SU-DHL-6 (cell line): ENCODE data around the gene PTH2.

Experiments used
- H2AFZ ChIP-seq: fragments of 200-600 bp; sonication (generic); 2 replicates; pipeline ENCODE4 v1.6.1; 2014; ENCODE audit warnings: low read depth, mild to moderate bottlenecking, moderate library complexity, mixed read lengths, antibody characterized with exemption, low read length; ENCODE audit not compliant: severe bottlenecking
- H3F3A ChIP-seq: fragments of 200-600 bp; shearing (Covaris generic); 2 replicates; pipeline ENCODE4 v1.6.0; 2016; ENCODE audit warnings: antibody characterized with exemption, mild to moderate bottlenecking; ENCODE audit not compliant: insufficient read depth
- H3K27ac ChIP-seq: fragments of 200-600 bp; sonication (generic); 2 replicates; pipeline ENCODE4 v1.5.1; 2016; ENCODE audit warnings: low read depth, mild to moderate bottlenecking, low read length, moderate library complexity, mixed read lengths
- H3K27me3 ChIP-seq: fragments of 200-600 bp; sonication (generic), shearing (Covaris generic); 2 replicates; pipeline ENCODE4 v1.6.0; 2014; ENCODE audit warnings: mild to moderate bottlenecking, low read length
- H3K36me3 ChIP-seq: fragments of 200-600 bp; sonication (generic); 2 replicates; pipeline ENCODE4 v1.6.1; 2014; ENCODE audit warnings: mild to moderate bottlenecking, low read length, mixed read lengths
- H3K4me2 ChIP-seq: fragments of 300-600, 200-600 bp; shearing (Covaris generic), sonication (generic); 2 replicates; pipeline ENCODE4 v1.6.0; 2014; ENCODE audit warnings: low read length, low read depth, mild to moderate bottlenecking; ENCODE audit not compliant: poor library complexity, severe bottlenecking
- H3K4me3 ChIP-seq: fragments of 200-600 bp; sonication (generic); 2 replicates; pipeline ENCODE4 v1.5.1; 2014; ENCODE audit warnings: antibody characterized with exemption, low read length, mild to moderate bottlenecking, mixed read lengths; ENCODE audit not compliant: insufficient read depth, poor library complexity, severe bottlenecking
- H3K79me2 ChIP-seq: fragments of 200-600 bp; sonication (generic); 2 replicates; pipeline ENCODE4 v1.6.1; 2014; ENCODE audit warnings: mild to moderate bottlenecking, low read length, moderate library complexity; ENCODE audit not compliant: insufficient read depth
- H3K9ac ChIP-seq: fragments of 200-600 bp; sonication (generic); 2 replicates; pipeline ENCODE4 v1.7.0; 2014; ENCODE audit warnings: mild to moderate bottlenecking, low read length
- H3K9me2 ChIP-seq: fragments of 200-600 bp; sonication (generic); replicated peaks from 2 replicates; pipeline ENCODE4 v1.6.1; 2014; ENCODE audit warnings: low read length; ENCODE audit not compliant: insufficient read depth
- H3K9me3 ChIP-seq: fragments of 200-600 bp; sonication (generic); 2 replicates; pipeline ENCODE4 v1.6.1; 2014; ENCODE audit warnings: low read length, mixed read lengths; ENCODE audit not compliant: insufficient read depth
- H4K20me1 ChIP-seq: fragments of 200-600 bp; sonication (generic); 2 replicates; pipeline ENCODE4 v1.6.1; 2014; ENCODE audit warnings: low read depth, mild to moderate bottlenecking, antibody characterized with exemption, low read length, moderate library complexity, mixed read lengths
- EZH2phosphoT487 ChIP-seq: fragments of 200-600 bp; sonication (generic), shearing (Covaris generic); conservative IDR thresholded peaks from 2 replicates; pipeline ENCODE4 v1.6.1; 2018; ENCODE audit warnings: mild to moderate bottlenecking, antibody characterized with exemption, low read length, moderate library complexity, mixed read lengths
- TF ChIP-seq, protein P1 (sequence below): fragments of 200-600 bp; sonication (generic); IDR thresholded peaks from one replicate; pipeline ENCODE4 v1.5.1; 2017; ENCODE audit warnings: antibody characterized with exemption, mild to moderate bottlenecking, low read length, moderate library complexity; ENCODE audit not compliant: insufficient read depth, poor library complexity, severe bottlenecking

PTH2 gene

GRCh38 chr19:49465371-49465770 lies 42.1 kb upstream of the PTH2 start:
- Histone ChIP-seq H3F3A (peaks cover 7% of the 10 kb centered on the region; the same call in 1 of the 2 replicates), H3K79me2 (no peaks in the 10 kb centered on the region), H3K27ac (no peak overlapping the region), H3K9me3 (no peaks in the 10 kb centered on the region), H3K27me3 (no peaks in the 10 kb centered on the region), H3K4me3 (no peak overlapping the region), H3K9me2 (no peaks in the 10 kb centered on the region), H3K9ac (no peak overlapping the region), H3K4me2 (no peak overlapping the region), H4K20me1 (no peaks in the 10 kb centered on the region), H2AFZ (no peak overlapping the region), H3K36me3 (no peaks in the 10 kb centered on the region)
- TF ChIP-seq, protein P1, sequence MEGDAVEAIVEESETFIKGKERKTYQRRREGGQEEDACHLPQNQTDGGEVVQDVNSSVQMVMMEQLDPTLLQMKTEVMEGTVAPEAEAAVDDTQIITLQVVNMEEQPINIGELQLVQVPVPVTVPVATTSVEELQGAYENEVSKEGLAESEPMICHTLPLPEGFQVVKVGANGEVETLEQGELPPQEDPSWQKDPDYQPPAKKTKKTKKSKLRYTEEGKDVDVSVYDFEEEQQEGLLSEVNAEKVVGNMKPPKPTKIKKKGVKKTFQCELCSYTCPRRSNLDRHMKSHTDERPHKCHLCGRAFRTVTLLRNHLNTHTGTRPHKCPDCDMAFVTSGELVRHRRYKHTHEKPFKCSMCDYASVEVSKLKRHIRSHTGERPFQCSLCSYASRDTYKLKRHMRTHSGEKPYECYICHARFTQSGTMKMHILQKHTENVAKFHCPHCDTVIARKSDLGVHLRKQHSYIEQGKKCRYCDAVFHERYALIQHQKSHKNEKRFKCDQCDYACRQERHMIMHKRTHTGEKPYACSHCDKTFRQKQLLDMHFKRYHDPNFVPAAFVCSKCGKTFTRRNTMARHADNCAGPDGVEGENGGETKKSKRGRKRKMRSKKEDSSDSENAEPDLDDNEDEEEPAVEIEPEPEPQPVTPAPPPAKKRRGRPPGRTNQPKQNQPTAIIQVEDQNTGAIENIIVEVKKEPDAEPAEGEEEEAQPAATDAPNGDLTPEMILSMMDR = no peak
- TF ChIP-seq EZH2phosphoT487 = no peak

DNA sequence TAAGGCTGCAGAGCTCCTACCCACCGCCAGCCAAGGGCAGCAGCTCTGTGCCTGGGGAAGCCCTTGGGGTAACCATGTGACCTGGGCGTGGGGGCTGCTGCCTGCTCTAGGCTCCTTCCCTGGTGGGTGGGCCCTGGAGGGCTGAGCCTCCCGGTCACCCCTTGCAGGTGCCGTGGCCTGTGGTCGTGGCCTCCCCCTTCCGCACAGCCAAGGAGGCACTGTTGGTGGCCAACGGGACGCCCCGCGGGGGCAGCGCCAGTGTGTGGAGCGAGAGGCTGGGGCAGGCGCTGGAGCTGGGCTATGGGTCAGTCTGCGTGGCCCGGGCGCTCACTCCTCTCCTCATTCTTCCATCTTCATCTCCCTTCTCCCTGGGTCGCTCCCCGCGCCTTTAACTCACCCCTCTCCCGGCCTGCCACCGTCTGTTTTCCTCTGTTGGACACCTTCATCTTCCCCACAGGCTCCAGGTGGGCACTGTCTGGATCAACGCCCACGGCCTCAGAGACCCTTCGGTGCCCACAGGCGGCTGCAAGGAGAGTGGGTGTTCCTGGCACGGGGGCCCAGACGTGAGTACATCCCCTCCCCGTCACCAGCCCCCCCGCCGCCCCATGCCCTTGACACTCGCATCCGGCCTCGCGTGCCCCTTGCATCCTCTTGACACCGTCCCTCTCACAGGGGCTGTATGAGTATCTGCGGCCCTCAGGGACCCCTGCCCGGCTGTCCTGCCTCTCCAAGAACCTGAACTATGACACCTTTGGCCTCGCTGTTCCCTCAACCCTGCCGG lies 40.9 kb upstream of the PTH2 start:
- Histone ChIP-seq H3K79me2 (no peaks in the 10 kb centered on the region), H3K4me3 (no peak overlapping the region), H3K27me3 (no peaks in the 10 kb centered on the region), H2AFZ (no peak overlapping the region), H3K36me3 (no peaks in the 10 kb centered on the region), H3K27ac (no peak overlapping the region), H3K9me2 (no peaks in the 10 kb centered on the region), H3K9me3 (no peaks in the 10 kb centered on the region), H3F3A (no peaks in the 10 kb centered on the region), H4K20me1 (no peaks in the 10 kb centered on the region), H3K9ac (no peak overlapping the region), H3K4me2 (no peak overlapping the region)
- no peak for TF ChIP-seq EZH2phosphoT487
- TF ChIP-seq, protein P1 = no peak

DNA sequence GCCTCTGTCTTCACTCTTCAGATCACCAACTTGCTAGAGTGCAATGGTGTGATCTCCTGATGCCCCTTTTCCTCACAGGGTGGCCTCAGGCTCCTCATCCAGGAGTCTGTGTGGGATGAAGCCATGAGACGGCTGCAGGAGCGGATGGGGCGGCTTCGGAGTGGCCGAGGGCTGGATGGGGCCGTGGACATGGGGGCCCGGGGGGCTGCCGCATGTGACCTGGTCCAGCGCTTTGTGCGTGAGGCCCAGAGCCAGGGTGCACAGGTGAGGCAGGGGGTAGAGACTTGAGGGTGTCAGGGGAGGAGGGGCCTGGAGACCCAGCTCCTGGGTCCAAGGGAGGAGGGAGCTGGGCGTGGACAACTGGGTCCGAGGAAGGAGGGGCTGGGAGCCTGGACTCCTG lies 39.3 kb upstream of the PTH2 start:
- Histone ChIP-seq H3K9me3 (no peaks in the 10 kb centered on the region), H3K9me2 (no peaks in the 10 kb centered on the region), H3K36me3 (no peaks in the 10 kb centered on the region), H3K4me3 (no peak overlapping the region), H3K27ac (no peak overlapping the region), H3K27me3 (no peaks in the 10 kb centered on the region), H3K79me2 (no peaks in the 10 kb centered on the region), H3K9ac (no peak overlapping the region), H3K4me2 (no peak overlapping the region), H2AFZ (no peak overlapping the region), H3F3A (no peaks in the 10 kb centered on the region), H4K20me1 (no peaks in the 10 kb centered on the region)
- TF ChIP-seq, protein P1 = no peak
- no peak for TF ChIP-seq EZH2phosphoT487
